ENCODE results near the gene CNTNAP5.

The CNTNAP5 gene

DNA sequence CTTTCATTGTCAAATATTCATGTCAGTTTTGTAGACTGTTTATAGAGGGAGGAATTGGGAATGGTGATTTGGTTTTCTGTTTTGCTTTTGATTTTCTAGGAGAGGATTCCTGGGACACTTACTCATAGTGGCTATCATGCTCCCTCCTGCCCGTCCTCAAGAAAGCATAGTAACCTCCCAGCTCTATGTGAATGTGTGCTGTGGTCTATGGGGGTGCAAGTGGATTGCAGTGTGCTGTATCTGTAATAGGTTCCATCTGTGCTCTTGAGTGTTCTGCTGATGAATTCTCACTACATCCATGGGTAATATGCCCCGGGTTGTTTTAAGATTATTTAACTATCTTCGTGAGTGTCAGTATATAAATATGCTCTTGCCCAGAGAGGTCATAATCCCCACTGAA is 811.3 kb downstream of the CNTNAP5 start:
- H3K4me3 Mint-ChIP-seq, result no peak overlapping the region
- no peak overlapping the region for H3K27ac Mint-ChIP-seq
- ATAC-seq, result no peak
- H3K9me3 Mint-ChIP-seq, result peaks cover 26% of the 10 kb centered on the region
- no peak for DNase-seq
- H3K4me1 Mint-ChIP-seq, result no peaks in the 10 kb centered on the region
- no peaks in the 10 kb centered on the region for H3K27me3 Mint-ChIP-seq
- no peaks in the 10 kb centered on the region for H3K36me3 Mint-ChIP-seq (ENCODE audit: low read depth)

DNA sequence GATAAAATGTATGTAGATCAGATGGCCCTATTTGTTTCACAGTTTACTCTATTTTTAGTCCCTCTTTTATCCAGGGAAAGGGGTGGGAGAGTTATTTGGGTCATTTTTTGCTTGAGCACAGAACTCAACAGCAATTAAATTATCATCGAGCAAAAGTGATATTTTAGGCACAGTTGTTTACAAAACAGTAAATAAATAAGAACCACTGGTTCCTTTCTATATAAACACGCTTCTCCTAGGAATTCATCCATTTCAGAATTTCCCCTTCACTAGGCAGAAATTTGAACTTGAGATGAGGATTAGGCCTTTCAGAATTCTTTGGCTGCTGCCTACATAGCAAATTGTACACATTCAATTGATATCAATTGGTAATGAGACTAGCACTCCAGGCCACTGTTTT is 812.4 kb downstream of the CNTNAP5 start:
- Mint-ChIP-seq H3K4me3 (no peak overlapping the region), H3K9me3 (peaks cover 28% of the 10 kb centered on the region)

DNA sequence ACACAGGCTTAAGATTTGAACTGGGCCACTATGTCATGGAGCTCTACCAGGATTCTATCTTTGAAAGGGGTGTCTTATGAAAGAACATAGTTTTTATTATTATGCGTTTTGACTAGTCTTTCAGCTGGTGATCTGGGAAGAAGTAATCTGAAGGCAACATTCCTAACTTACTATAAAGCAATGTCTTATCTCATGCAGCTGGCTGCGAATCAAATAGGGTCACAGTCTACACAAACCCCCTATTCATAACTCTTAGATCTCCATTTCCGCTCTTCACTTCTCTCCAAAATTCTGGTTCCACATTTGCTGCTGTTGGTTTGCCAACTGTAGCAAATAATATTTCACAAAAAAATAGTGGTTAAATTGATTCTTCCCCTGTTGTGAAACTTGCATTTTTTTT is 813.3 kb downstream of the CNTNAP5 start:
- Mint-ChIP-seq H3K4me1 (no peaks in the 10 kb centered on the region), H3K27ac (no peak overlapping the region), H3K27me3 (no peaks in the 10 kb centered on the region), H3K4me3 (no peak overlapping the region), H3K9me3 (peaks cover 34% of the 10 kb centered on the region), H3K36me3 (ENCODE audit: low read depth) (no peaks in the 10 kb centered on the region)
- ATAC-seq (no peak), DNase-seq (no peak)

More for the DNA sequence above, 812.4 kb downstream of the CNTNAP5 start:
- H3K4me1 Mint-ChIP-seq, result no peaks in the 10 kb centered on the region
- no peak overlapping the region for H3K27ac Mint-ChIP-seq
- ATAC-seq, result no peak
- H3K36me3 Mint-ChIP-seq (ENCODE audit: low read depth), result no peaks in the 10 kb centered on the region
- no peaks in the 10 kb centered on the region for H3K27me3 Mint-ChIP-seq
- DNase-seq, result no peak

DNA sequence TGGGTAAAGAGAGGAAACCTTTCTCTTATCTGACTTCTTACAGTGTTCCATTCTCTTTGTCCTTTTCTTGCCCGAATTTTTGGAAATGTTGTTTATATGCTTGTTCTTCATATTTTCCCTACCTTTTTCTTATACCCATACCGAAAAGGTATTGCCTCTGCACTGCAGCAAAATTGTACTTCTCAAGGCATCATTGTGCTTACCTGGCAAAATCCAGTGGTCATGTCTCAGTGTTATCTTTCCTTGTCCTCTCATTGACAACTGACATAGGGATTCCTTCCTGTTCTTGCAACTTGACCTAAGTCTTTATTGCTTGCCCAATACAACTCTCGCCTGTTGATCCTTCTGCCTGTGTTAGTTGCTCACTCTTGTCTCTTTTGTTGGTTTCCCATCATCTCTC is 842.2 kb downstream of the CNTNAP5 start:
- no peaks in the 10 kb centered on the region for H3K36me3 Mint-ChIP-seq (ENCODE audit: low read depth)
- H3K27me3 Mint-ChIP-seq, result no peaks in the 10 kb centered on the region
- peaks cover 7% of the 10 kb centered on the region for H3K9me3 Mint-ChIP-seq
- no peak overlapping the region for H3K4me3 Mint-ChIP-seq
- H3K4me1 Mint-ChIP-seq, result no peaks in the 10 kb centered on the region
- DNase-seq (no peak), ATAC-seq (no peak)
- H3K27ac Mint-ChIP-seq, result no peak overlapping the region

DNA sequence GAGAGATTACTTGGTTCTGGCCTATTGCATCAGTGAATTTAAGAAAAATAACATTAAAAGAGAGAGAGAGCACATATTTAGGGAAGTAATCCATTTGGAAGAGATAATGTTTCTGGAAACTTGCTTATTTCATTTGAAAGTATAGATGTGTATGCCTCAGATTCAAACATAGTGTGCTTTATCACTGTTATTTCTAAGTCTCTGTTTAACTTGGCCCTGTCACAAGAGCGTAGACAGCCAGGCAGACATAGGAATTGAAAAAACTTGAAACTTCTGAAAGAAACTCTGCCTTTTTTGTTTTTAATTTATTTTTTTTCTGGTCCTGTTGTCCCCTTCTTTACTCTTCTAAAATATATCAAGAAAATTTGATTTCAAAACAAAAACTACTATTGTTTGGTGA is 849.1 kb downstream of the CNTNAP5 start:
- DNase-seq (no peak), ATAC-seq (no peak)
- Mint-ChIP-seq H3K36me3 (ENCODE audit: low read depth) (no peaks in the 10 kb centered on the region), H3K27ac (no peak overlapping the region), H3K9me3 (no peaks in the 10 kb centered on the region), H3K4me3 (no peak overlapping the region), H3K27me3 (no peaks in the 10 kb centered on the region), H3K4me1 (no peaks in the 10 kb centered on the region)

DNA sequence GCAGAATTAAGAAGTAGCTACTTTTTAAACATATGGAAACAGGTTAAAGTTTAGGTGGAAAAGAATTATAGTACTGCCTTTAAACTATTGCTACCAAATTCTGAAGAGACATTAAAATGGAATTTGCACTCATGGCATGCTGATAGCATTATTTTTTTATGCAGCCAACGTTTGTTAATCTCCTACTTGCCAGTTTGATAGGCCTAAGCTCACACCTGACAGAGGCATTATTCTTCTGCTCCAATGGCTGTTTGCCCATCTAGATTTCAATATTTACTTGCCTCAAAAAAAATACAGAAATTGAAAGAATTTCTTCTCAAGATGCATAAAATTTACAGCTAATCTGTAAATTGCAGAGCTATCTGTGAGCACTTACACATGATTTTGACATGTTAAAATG is 849.6 kb downstream of the CNTNAP5 start:
- H3K27me3 Mint-ChIP-seq, result no peaks in the 10 kb centered on the region
- H3K27ac Mint-ChIP-seq, result no peak overlapping the region
- H3K4me1 Mint-ChIP-seq, result no peaks in the 10 kb centered on the region
- no peak overlapping the region for H3K4me3 Mint-ChIP-seq
- peaks cover 2% of the 10 kb centered on the region for H3K9me3 Mint-ChIP-seq
- no peaks in the 10 kb centered on the region for H3K36me3 Mint-ChIP-seq (ENCODE audit: low read depth)
- DNase-seq (no peak), ATAC-seq (no peak)

DNA sequence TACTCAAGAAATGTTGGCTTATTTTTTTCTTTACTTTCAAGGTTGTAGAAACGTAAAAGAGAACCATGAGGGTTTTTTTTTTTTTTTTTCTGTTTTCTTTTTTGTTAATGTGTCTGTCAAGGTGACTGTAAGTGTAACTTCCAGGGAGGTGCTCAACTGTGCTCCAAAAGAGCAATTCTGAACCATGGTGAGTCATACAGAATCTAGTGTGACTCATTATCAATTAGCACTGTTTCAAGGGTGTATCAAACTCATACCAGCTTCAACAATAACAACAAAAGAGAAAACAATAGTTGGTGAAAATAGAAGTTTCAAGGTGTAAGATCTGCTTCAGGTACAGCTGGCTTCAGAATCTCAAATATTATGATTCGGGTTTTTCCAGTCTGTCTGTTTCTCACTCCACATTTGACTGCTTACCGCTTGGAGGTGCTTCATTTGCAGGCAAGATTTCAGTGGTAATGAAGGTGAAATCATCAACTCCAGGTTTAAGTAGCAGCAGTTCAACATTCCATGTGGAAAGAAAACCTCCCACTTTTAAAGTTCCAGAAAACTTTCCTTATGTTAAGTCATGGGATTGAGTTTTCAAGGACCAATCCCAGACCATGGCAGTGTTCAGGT is 850.6 kb downstream of the CNTNAP5 start:
- Mint-ChIP-seq H3K27me3 (no peaks in the 10 kb centered on the region), H3K4me3 (no peak overlapping the region), H3K27ac (no peak overlapping the region), H3K4me1 (no peaks in the 10 kb centered on the region), H3K9me3 (peaks cover 4% of the 10 kb centered on the region), H3K36me3 (ENCODE audit: low read depth) (no peaks in the 10 kb centered on the region)
- DNase-seq (no peak), ATAC-seq (no peak)

DNA sequence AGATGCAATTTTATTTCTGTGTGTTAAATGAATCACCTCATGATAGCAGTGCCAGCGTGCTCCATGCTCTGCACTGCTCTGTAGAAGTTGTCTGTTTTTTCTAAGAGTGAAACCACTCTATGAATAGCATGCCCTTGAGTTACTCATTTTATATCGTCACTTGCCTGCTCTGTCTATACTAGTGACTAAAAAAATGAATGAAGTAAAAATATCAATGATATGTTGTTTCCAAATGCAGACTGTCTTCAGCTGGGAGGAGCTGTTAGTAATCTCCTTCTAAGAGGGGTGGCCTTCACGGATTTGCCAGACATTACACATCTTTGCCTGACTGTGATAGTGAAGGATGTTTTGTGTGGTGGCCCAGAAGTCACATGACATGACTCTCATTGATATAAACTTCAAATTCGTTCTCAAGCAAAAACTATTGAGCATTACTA is 852.1 kb downstream of the CNTNAP5 start:
- no peaks in the 10 kb centered on the region for H3K27me3 Mint-ChIP-seq
- no peak for DNase-seq
- no peak overlapping the region for H3K27ac Mint-ChIP-seq
- no peak for ATAC-seq
- peaks cover 4% of the 10 kb centered on the region for H3K9me3 Mint-ChIP-seq
- no peaks in the 10 kb centered on the region for H3K4me1 Mint-ChIP-seq
- H3K36me3 Mint-ChIP-seq (ENCODE audit: low read depth), result no peaks in the 10 kb centered on the region
- H3K4me3 Mint-ChIP-seq, result no peak overlapping the region

DNA sequence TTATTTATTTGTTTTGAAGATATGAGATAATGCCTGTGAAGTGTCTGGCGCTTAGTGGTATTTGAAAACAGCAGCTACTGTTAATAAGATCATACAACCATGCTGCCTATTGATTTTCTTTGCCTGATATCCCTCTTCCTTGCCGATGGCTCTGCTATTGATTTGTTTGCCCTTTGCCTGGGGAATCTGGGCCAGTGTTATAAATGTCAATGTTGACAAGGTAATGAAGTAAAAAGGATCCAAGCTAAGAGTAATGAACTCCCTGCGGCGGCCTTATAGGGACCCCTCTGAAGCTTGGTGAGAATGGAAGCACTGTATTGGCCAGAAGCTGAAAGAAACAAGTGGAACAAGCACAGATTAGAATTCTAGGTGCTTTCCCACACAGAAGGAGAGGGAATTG is 854.6 kb downstream of the CNTNAP5 start:
- Mint-ChIP-seq H3K27ac (no peak overlapping the region), H3K4me3 (no peak overlapping the region), H3K36me3 (ENCODE audit: low read depth) (no peaks in the 10 kb centered on the region), H3K27me3 (no peaks in the 10 kb centered on the region), H3K9me3 (peaks cover 12% of the 10 kb centered on the region), H3K4me1 (no peaks in the 10 kb centered on the region)
- ATAC-seq, result no peak
- no peak for DNase-seq

DNA sequence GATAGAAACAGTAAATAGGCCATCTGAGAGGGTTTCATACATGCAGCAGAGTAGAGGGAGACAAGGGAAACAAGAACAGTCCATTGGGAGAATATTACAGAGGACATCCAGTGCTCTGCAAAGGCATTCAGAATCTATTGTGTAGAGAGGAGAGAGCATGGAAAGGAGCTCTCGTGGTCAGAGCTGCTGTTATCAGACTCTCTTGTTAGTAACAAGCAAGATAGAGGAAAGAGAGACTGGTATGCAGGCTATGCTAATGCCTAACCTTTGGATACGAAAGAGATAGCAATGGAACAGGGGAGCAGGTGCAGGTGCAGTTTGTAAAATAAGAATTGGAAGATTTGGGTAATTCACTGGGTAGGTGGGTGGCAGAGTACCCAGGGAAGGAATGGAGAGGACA is 855.9 kb downstream of the CNTNAP5 start:
- DNase-seq, result no peak
- no peaks in the 10 kb centered on the region for H3K4me1 Mint-ChIP-seq
- no peaks in the 10 kb centered on the region for H3K36me3 Mint-ChIP-seq (ENCODE audit: low read depth)
- ATAC-seq, result no peak
- H3K27me3 Mint-ChIP-seq, result no peaks in the 10 kb centered on the region
- H3K9me3 Mint-ChIP-seq, result peaks cover 12% of the 10 kb centered on the region
- no peak overlapping the region for H3K27ac Mint-ChIP-seq
- H3K4me3 Mint-ChIP-seq, result no peak overlapping the region

DNA sequence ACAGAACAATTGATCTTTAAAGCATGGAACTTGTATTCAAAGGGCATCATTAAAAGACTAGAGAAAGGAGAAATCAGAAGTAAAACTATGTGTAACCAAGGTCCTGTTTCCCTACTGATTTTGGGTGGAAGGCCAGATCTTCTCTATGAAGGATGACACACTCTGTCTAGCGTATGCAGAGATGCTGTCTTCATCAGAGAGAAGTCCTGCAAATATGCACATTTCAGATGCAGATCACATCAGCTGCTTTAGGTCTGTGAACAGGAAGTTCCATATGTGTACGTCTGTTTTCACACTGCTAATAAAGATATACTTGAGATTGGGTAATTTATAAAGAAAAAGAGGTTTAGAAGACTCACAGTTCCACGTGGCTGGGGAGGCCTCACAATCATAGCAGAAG is 857.3 kb downstream of the CNTNAP5 start:
- no peak for ATAC-seq
- H3K4me3 Mint-ChIP-seq, result no peak overlapping the region
- peaks cover 12% of the 10 kb centered on the region for H3K9me3 Mint-ChIP-seq
- H3K27me3 Mint-ChIP-seq, result no peaks in the 10 kb centered on the region
- no peaks in the 10 kb centered on the region for H3K4me1 Mint-ChIP-seq
- no peak for DNase-seq
- no peaks in the 10 kb centered on the region for H3K36me3 Mint-ChIP-seq (ENCODE audit: low read depth)
- no peak overlapping the region for H3K27ac Mint-ChIP-seq

DNA sequence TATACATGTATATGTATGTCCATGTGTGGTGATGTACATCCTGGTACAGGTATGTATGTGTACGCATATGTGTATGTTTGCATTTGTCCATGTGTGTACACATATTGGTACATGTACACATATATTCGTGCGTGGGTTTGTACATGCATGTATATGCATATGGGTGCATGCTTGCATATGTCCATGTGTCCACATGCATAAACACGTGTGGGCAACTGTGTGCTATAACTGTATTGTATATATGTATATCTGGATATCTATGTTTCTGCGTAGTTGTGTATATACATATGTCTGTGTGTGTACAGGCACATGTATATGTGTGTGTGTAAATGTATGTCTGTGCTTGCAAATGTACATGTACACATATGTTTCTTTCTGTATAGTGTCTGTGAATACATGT is 858.5 kb downstream of the CNTNAP5 start:
- DNase-seq, result no peak
- H3K27me3 Mint-ChIP-seq, result no peaks in the 10 kb centered on the region
- H3K9me3 Mint-ChIP-seq, result peaks cover 12% of the 10 kb centered on the region
- no peak overlapping the region for H3K27ac Mint-ChIP-seq
- no peak for ATAC-seq
- no peaks in the 10 kb centered on the region for H3K36me3 Mint-ChIP-seq (ENCODE audit: low read depth)
- H3K4me3 Mint-ChIP-seq, result no peak overlapping the region
- no peaks in the 10 kb centered on the region for H3K4me1 Mint-ChIP-seq

DNA sequence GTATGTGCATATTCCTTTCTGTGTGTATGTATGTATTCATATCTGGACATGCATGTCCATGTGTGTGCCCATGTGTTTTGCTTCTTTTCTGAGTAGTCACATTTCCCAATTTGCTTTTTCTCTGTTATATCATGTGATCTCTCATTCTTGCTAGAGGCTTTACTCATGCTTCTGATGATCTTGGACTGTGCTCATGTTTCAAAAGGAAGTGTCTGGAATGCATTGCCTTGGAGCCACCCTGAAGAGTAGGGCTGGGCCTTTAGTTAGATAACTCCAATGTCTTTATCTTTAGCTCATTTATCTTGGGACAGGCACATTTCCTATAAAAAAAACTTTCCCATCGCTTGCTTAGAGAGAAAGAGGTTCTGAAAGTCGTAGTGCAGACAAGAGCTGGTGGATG is 859.2 kb downstream of the CNTNAP5 start:
- Mint-ChIP-seq H3K9me3 (peaks cover 12% of the 10 kb centered on the region), H3K4me3 (no peak overlapping the region), H3K27me3 (no peaks in the 10 kb centered on the region), H3K27ac (no peak overlapping the region), H3K36me3 (ENCODE audit: low read depth) (no peaks in the 10 kb centered on the region), H3K4me1 (no peaks in the 10 kb centered on the region)
- DNase-seq (no peak), ATAC-seq (no peak)

DNA sequence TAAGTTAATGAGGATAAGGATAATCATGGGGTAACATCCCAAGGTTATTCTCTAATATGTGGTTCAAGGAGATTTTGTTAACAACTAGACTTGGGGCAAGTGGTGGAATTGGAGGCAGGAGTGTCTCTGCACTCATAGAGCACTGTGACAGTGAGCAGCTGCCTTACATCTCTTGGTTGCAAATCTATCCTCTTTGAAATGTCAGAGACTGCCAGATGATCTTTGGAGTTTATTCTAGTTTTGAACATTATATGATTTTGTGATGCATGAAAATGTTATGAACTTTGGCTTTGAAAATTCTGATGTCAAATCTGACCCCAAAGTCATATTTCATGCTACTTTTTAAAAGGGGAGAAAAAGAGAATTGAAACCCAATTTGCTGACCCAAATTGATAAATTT is 861.1 kb downstream of the CNTNAP5 start:
- DNase-seq, result no peak
- Mint-ChIP-seq H3K4me3 (no peak overlapping the region), H3K36me3 (ENCODE audit: low read depth) (no peaks in the 10 kb centered on the region), H3K27me3 (no peaks in the 10 kb centered on the region), H3K4me1 (no peaks in the 10 kb centered on the region), H3K27ac (no peak overlapping the region), H3K9me3 (peaks cover 9% of the 10 kb centered on the region)
- ATAC-seq, result no peak

DNA sequence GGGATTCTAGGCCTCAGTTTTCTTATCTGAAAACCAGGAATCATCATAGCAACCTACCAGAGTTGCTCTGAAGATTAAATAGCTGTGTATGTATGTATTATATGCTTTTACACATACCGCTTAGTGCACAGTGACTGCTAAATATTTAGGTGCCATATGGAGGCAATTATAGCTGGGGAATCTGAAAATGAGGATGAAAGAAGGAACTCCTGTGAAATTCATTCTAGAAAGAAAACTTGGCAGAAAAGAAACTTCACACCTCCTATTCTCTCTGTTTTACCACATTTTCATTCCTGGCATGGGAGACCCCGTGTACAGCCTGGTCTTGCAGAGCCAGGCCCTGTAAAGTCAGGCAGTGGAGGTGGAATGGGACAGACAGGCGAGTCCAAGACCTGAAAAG is 862.4 kb downstream of the CNTNAP5 start:
- peaks cover 13% of the 10 kb centered on the region for H3K9me3 Mint-ChIP-seq
- H3K36me3 Mint-ChIP-seq (ENCODE audit: low read depth), result no peaks in the 10 kb centered on the region
- no peaks in the 10 kb centered on the region for H3K27me3 Mint-ChIP-seq
- DNase-seq (no peak), ATAC-seq (no peak)
- H3K27ac Mint-ChIP-seq, result no peak overlapping the region
- no peak overlapping the region for H3K4me3 Mint-ChIP-seq
- H3K4me1 Mint-ChIP-seq, result no peaks in the 10 kb centered on the region

DNA sequence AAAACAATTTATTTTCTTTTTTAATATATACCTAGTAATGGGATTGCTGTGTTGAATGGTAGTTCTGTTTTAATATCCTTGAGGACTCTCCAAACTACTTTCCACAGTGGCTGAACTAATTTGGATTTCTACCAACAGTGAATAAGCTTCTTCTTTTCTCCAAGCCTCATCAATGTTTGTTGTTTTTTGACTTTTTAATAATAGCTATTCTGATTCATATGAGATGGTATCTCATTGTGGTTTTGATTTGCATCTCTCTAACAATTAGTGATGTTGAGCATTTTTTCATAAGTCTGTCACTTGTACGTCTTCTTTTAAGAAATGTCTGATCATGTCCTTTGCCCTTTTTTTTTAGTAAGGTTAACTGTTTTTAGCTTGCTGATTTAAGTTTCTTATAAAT is 863.3 kb downstream of the CNTNAP5 start:
- no peak overlapping the region for H3K4me3 Mint-ChIP-seq
- no peaks in the 10 kb centered on the region for H3K36me3 Mint-ChIP-seq (ENCODE audit: low read depth)
- ATAC-seq (no peak), DNase-seq (no peak)
- peaks cover 13% of the 10 kb centered on the region for H3K9me3 Mint-ChIP-seq
- H3K4me1 Mint-ChIP-seq, result no peaks in the 10 kb centered on the region
- no peaks in the 10 kb centered on the region for H3K27me3 Mint-ChIP-seq
- no peak overlapping the region for H3K27ac Mint-ChIP-seq

Measured in activated naive CD8-positive, alpha-beta T cell treated with anti-CD3 and anti-CD28 coated beads, Interleukin-2, amount 50 U/mL, for 24 hours (primary cell).